NCI-H146 treated with DMSO at 0.1 percent for 48 hours (cell line): Measurements from ENCODE around the gene CLEC18B.

ENCODE experiments used
- DNase-seq: peaks from one replicate; lab custom pipeline; 2025; ENCODE audit not compliant: unreplicated experiment; lab: John Stamatoyannopoulos, UW

CLEC18B gene

GRCh38 chr16:74420612-74421481, at the start of gene CLEC18B:
TSS of gene CLEC18B (minus strand) at chr16:74421478. CDS start at chr16:74421270, 208 bp downstream.
- peak; percentile 0 for DNase-seq

- no peak for DNase-seq
Measured at GRCh38 chr16:74469946-74470478, 48.7 kb upstream of the CLEC18B start.

GRCh38 chr16:74468807-74469525, 47.7 kb upstream of the CLEC18B start:
- DNase-seq, result no peak

- DNase-seq, result no peak
Measured at GRCh38 chr16:74466872-74467271, 45.6 kb upstream of the CLEC18B start.

GRCh38 chr16:74465851-74466685, 44.8 kb upstream of the CLEC18B start:
- DNase-seq, result no peak

- DNase-seq, result no peak
Measured at GRCh38 chr16:74465281-74465680, 44.0 kb upstream of the CLEC18B start.

- no peak for DNase-seq
Measured at GRCh38 chr16:74463888-74464287, 42.6 kb upstream of the CLEC18B start.

- DNase-seq, result no peak
Measured at GRCh38 chr16:74462361-74462760, 41.1 kb upstream of the CLEC18B start.

- DNase-seq, result no peak
Measured at GRCh38 chr16:74461826-74462225, 40.5 kb upstream of the CLEC18B start.

- no peak for DNase-seq
Measured at GRCh38 chr16:74460542-74460941, 39.3 kb upstream of the CLEC18B start.

GRCh38 chr16:74456290-74456625, 35.0 kb upstream of the CLEC18B start:
- no peak for DNase-seq

- DNase-seq, result no peak
Measured at GRCh38 chr16:74455619-74456289, 34.5 kb upstream of the CLEC18B start.

GRCh38 chr16:74455213-74455612, 33.9 kb upstream of the CLEC18B start:
- DNase-seq, result no peak

- no peak for DNase-seq
Measured at GRCh38 chr16:74451951-74452758, 30.9 kb upstream of the CLEC18B start.

GRCh38 chr16:74450967-74451760, 29.9 kb upstream of the CLEC18B start:
- no peak for DNase-seq

GRCh38 chr16:74450236-74450635, 29.0 kb upstream of the CLEC18B start:
- no peak for DNase-seq

- DNase-seq, result no peak
Measured at GRCh38 chr16:74449470-74449869, 28.2 kb upstream of the CLEC18B start.

GRCh38 chr16:74448990-74449389, 27.7 kb upstream of the CLEC18B start:
- no peak for DNase-seq

GRCh38 chr16:74447578-74447977, 26.3 kb upstream of the CLEC18B start:
- DNase-seq, result no peak
